IMR-90 (cell line): ENCODE measurements around the gene MMEL1. TPM values are rescaled to one million over a fixed set of nuclear protein-coding genes. Genes with fewer than 3 reads are reported as not detected.

ENCODE experiments used
- ATAC-seq: fragments of 200-7000 bp; cut with Tn5 transposase; 2 replicates; pipeline ENCODE4 v1.9.1; 2020; ENCODE audit warnings: low read depth, mild to moderate bottlenecking, moderate library complexity
- BruUV-seq: library from RNA; stranded (reverse); fragments of 400-500 nt; replicated peaks from 2 replicates; lab custom pipeline; 2021; lab: Mats Ljungman, UMichigan
- CTCF ChIA-PET: fragments of 300-600 bp; formaldehyde crosslinking; extraction: SDS; loops from one replicate; lab custom pipeline; 2021; ENCODE audit warnings: antibody characterized with exemption; lab: Yijun Ruan, JAX
- POLR2A ChIA-PET: fragments of 300-600 bp; sonication (Branson Sonifier 250); formaldehyde crosslinking; loops from one replicate; lab custom pipeline; 2022; ENCODE audit warnings: antibody characterized with exemption; ENCODE audit not compliant: unreplicated experiment; lab: Charles Lee
- DNase-seq: peaks from one replicate; pipeline ENCODE4 v3.0.0; 2013
- H2AFZ ChIP-seq: replicated peaks from 2 replicates; pipeline ENCODE3; 2013; ENCODE audit warnings: low read length, mild to moderate bottlenecking; ENCODE audit not compliant: poor library complexity
- H2AK5ac ChIP-seq: 2 replicates; pipeline ENCODE4 v1.6.1; 2013; ENCODE audit warnings: low read depth, low read length, inconsistent platforms
- H2AK9ac ChIP-seq: replicated peaks from 2 replicates; pipeline ENCODE3; 2013; ENCODE audit warnings: mild to moderate bottlenecking, low read depth, low read length, moderate library complexity; ENCODE audit not compliant: poor library complexity
- H2BK120ac ChIP-seq: 2 replicates; pipeline ENCODE4 v1.6.1; 2013; ENCODE audit warnings: low read depth, low read length, inconsistent platforms
- H2BK15ac ChIP-seq: 3 replicates; pipeline ENCODE4 v1.6.1; 2013; ENCODE audit warnings: low read depth, low read length, inconsistent platforms
- H2BK20ac ChIP-seq: 2 replicates; pipeline ENCODE4 v1.6.1; 2013; ENCODE audit warnings: low read depth, mild to moderate bottlenecking, inconsistent platforms, low read length, moderate library complexity
- H2BK5ac ChIP-seq: 2 replicates; pipeline ENCODE4 v1.6.1; 2013; ENCODE audit warnings: mild to moderate bottlenecking, low read depth, low read length, inconsistent platforms; ENCODE audit not compliant: poor library complexity, severe bottlenecking
- H3K14ac ChIP-seq: replicated peaks from 2 replicates; pipeline ENCODE4 v1.6.1; 2013; ENCODE audit warnings: low read depth, low read length, inconsistent platforms
- H3K18ac ChIP-seq: 2 replicates; pipeline ENCODE4 v1.6.1; 2013; ENCODE audit warnings: low read depth, low read length, control low read depth
- H3K23ac ChIP-seq: 2 replicates; pipeline ENCODE4 v1.6.1; 2013; ENCODE audit warnings: low read depth, low read length, inconsistent platforms
- H3K27ac ChIP-seq: 2 replicates; pipeline ENCODE4 v1.5.1; 2013; ENCODE audit warnings: mild to moderate bottlenecking, control low read depth, low read length; ENCODE audit not compliant: insufficient read depth
- H3K27me3 ChIP-seq: 2 replicates; pipeline ENCODE4 v1.6.1; 2013; ENCODE audit warnings: low read length; ENCODE audit not compliant: control insufficient read depth, insufficient read depth
- H3K36me3 ChIP-seq: 2 replicates; pipeline ENCODE4 v1.6.1; 2013; ENCODE audit warnings: low read length, mixed read lengths; ENCODE audit not compliant: control insufficient read depth, insufficient read depth
- H3K4ac ChIP-seq: 2 replicates; pipeline ENCODE4 v1.6.1; 2013; ENCODE audit warnings: low read depth, low read length, inconsistent platforms
- H3K4me1 ChIP-seq: 2 replicates; pipeline ENCODE4 v1.6.1; 2013; ENCODE audit warnings: low read length, mixed read lengths; ENCODE audit not compliant: control insufficient read depth, insufficient read depth
- H3K4me2 ChIP-seq: 2 replicates; pipeline ENCODE4 v1.6.1; 2013; ENCODE audit warnings: low read depth, mild to moderate bottlenecking, control low read depth, low read length, moderate library complexity
- H3K4me3 ChIP-seq: 2 replicates; pipeline ENCODE4 v1.5.1; 2013; ENCODE audit warnings: low read depth, mild to moderate bottlenecking, control low read depth, low read length, moderate library complexity; ENCODE audit not compliant: insufficient read depth
- H3K56ac ChIP-seq: 2 replicates; pipeline ENCODE4 v1.6.1; 2013; ENCODE audit warnings: low read length, inconsistent platforms; ENCODE audit not compliant: insufficient read depth; ENCODE audit errors: extremely low read depth
- H3K79me1 ChIP-seq, 2 experiments: 2 replicates each; pipeline ENCODE4 v1.6.1; 2013; ENCODE audit warnings: low read length in 2 of 2, inconsistent platforms in 1 of 2, low read depth in 1 of 2
- H3K9ac ChIP-seq: 2 replicates; pipeline ENCODE4 v1.6.1; 2013; ENCODE audit warnings: low read depth, low read length, control low read depth
- H3K9me1 ChIP-seq: 2 replicates; pipeline ENCODE4 v1.6.1; 2013; ENCODE audit warnings: low read length, inconsistent platforms; ENCODE audit not compliant: insufficient read depth
- H3K9me3 ChIP-seq: 2 replicates; pipeline ENCODE4 v1.6.1; 2013; ENCODE audit warnings: low read length; ENCODE audit not compliant: control insufficient read depth, insufficient read depth
- H4K20me1 ChIP-seq: 2 replicates; pipeline ENCODE4 v1.6.1; 2013; ENCODE audit warnings: low read length, inconsistent platforms; ENCODE audit not compliant: insufficient read depth
- H4K5ac ChIP-seq: 2 replicates; pipeline ENCODE4 v1.6.1; 2013; ENCODE audit warnings: mild to moderate bottlenecking, low read depth, low read length, control low read depth
- H4K8ac ChIP-seq, 2 experiments: 2 replicates each; pipeline ENCODE4 v1.6.1; 2013; ENCODE audit warnings: low read depth in 2 of 2, low read length in 2 of 2, control low read depth in 1 of 2, inconsistent platforms in 1 of 2
- H4K91ac ChIP-seq: 2 replicates; pipeline ENCODE4 v1.6.1; 2013; ENCODE audit warnings: low read depth, low read length, inconsistent platforms; ENCODE audit not compliant: insufficient read depth
- BHLHE40 ChIP-seq: fragments of 150-350 bp; IDR thresholded peaks from 2 replicates; pipeline ENCODE4 v1.6.1; 2016; ENCODE audit warnings: mild to moderate bottlenecking, low read depth, low read length
- CEBPB ChIP-seq: IDR thresholded peaks from 2 replicates; pipeline ENCODE4 v1.6.1; 2012; ENCODE audit warnings: low read depth, low read length, improper control_type of control experiment
- CHD1 ChIP-seq: IDR thresholded peaks from 2 replicates; pipeline ENCODE4 v1.6.1; 2012; ENCODE audit warnings: low read depth, low read length, improper control_type of control experiment
- CTCF ChIP-seq: conservative IDR thresholded peaks from 2 replicates; pipeline ENCODE4 v1.5.1; 2012; ENCODE audit warnings: mild to moderate bottlenecking, low read depth, low read length, improper control_type of control experiment
- ELK1 ChIP-seq: fragments of 150-350 bp; IDR thresholded peaks from 2 replicates; pipeline ENCODE4 v1.6.1; 2016; ENCODE audit warnings: low read depth, mild to moderate bottlenecking, low read length, moderate library complexity, borderline replicate concordance
- FOS ChIP-seq: fragments of 150-350 bp; IDR thresholded peaks from 2 replicates; pipeline ENCODE4 v1.6.1; 2016; ENCODE audit warnings: low read depth, low read length
- MAFK ChIP-seq: IDR thresholded peaks from 2 replicates; pipeline ENCODE4 v1.6.1; 2012; ENCODE audit warnings: low read depth, low read length, improper control_type of control experiment
- MAZ ChIP-seq: IDR thresholded peaks from 2 replicates; pipeline ENCODE4 v1.6.1; 2012; ENCODE audit warnings: low read depth, mild to moderate bottlenecking, low read length, improper control_type of control experiment, moderate library complexity, borderline replicate concordance
- MXI1 ChIP-seq: IDR thresholded peaks from 2 replicates; pipeline ENCODE4 v1.6.1; 2012; ENCODE audit warnings: low read depth, mild to moderate bottlenecking, low read length, moderate library complexity, borderline replicate concordance
- NFE2L2 ChIP-seq: fragments of 150-350 bp; IDR thresholded peaks from 2 replicates; pipeline ENCODE4 v1.6.1; 2016; ENCODE audit warnings: low read depth, mild to moderate bottlenecking, low read length
- RAD21 ChIP-seq: IDR thresholded peaks from 2 replicates; pipeline ENCODE4 v1.6.1; 2012; ENCODE audit warnings: low read length, improper control_type of control experiment
- RCOR1 ChIP-seq: IDR thresholded peaks from 2 replicates; pipeline ENCODE4 v1.6.1; 2012; ENCODE audit warnings: mild to moderate bottlenecking, low read length, improper control_type of control experiment; ENCODE audit not compliant: insufficient replicate concordance
- RFX5 ChIP-seq: IDR thresholded peaks from 2 replicates; pipeline ENCODE4 v1.8.0; 2012; ENCODE audit warnings: low read depth, mild to moderate bottlenecking, low read length, moderate library complexity
- SMC3 ChIP-seq: fragments of 150-350 bp; IDR thresholded peaks from 2 replicates; pipeline ENCODE4 v1.6.1; 2016; ENCODE audit warnings: low read depth, mild to moderate bottlenecking, antibody characterized with exemption, low read length, moderate library complexity
- USF2 ChIP-seq: fragments of 150-350 bp; IDR thresholded peaks from 2 replicates; pipeline ENCODE4 v1.6.1; 2017; ENCODE audit warnings: mild to moderate bottlenecking, antibody characterized with exemption, low read length, low read depth
- WGBS, 2 experiments: methylation state at CpG; one replicate each; pipeline versions ENCODE4 v1.1.5 to v1.1.7; 2013; ENCODE audit warnings: missing lambda C conversion rate in 2 of 2; ENCODE audit not compliant: insufficient read length in 1 of 2; ENCODE audit errors: extremely low coverage in 2 of 2; 5-methylcytosine and 5-hydroxymethylcytosine counted together
- dilution Hi-C: fragments of 300-500 bp; cut with HindIII; formaldehyde crosslinking; loops from one replicate; pipeline ENCODE4 v1.14.3; 2018; ENCODE audit warnings: low sequenced_read_pairs; ENCODE audit not compliant: unreplicated experiment
- in situ Hi-C: fragments of 300-500 bp; cut with MboI; formaldehyde crosslinking; loops from 3 replicates; pipeline ENCODE4 v1.14.3; 2019; ENCODE audit warnings: low sequenced_read_pairs, inconsistent platforms, mixed read lengths
- intact Hi-C: fragments of 100-400 bp; cut with micrococcal nuclease; formaldehyde crosslinking; loops from 2 replicates; pipeline ENCODE4 v1.10.0; 2022
- polyA plus RNA-seq, 3 experiments: library from polyadenylated mRNA; depleted of rRNA; stranded (reverse); fragments of >200 nt; gene quantifications; 2 replicates each; pipeline ENCODE4 v1.2.3, GENCODE V29; 2012; ENCODE audit warnings: low replicate concordance in 1 of 3
- total RNA-seq: library from RNA; depleted of rRNA; stranded (reverse); fragments of >200 nt; gene quantifications from 2 replicates; pipeline ENCODE4 v1.2.3, GENCODE V29; 2012

The MMEL1 gene
- total and polyA plus RNA-seq, 2 of the 4 experiments (the other 2 are of a cell fraction), result under 0.01 to 0.12 TPM

GRCh38 chr1:2542246-2542915 lies 90.4 kb downstream of the MMEL1 start:
- Histone ChIP-seq H3K9me1 (no peaks in the 10 kb centered on the region), H2AK5ac (no peak overlapping the region), H3K4me1 (peaks cover 5% of the 10 kb centered on the region), H3K9ac (no peak overlapping the region), H3K79me1 (peaks cover 0 to 7% of the 10 kb centered on the region in 2 experiments; a peak in 1 of 4 replicates), H3K14ac (no peak overlapping the region), H3K4me3 (no peak overlapping the region), H2BK20ac (no peak overlapping the region; the same call in 1 of the 2 replicates), H3K36me3 (no peaks in the 10 kb centered on the region), H4K5ac (no peak overlapping the region), H2BK15ac (no peak overlapping the region), H3K56ac (no peak overlapping the region), H3K23ac (no peak overlapping the region), H2BK120ac (no peak overlapping the region), H4K20me1 (no peaks in the 10 kb centered on the region), H3K18ac (no peak overlapping the region), H4K8ac (no peak overlapping the region), H3K9me3 (no peaks in the 10 kb centered on the region), H2AK9ac (no peak overlapping the region), H2AFZ (peak overlapping the region; percentile 39), H3K4ac (no peak overlapping the region), H2BK5ac (no peak overlapping the region), H3K27me3 (peaks cover 2% of the 10 kb centered on the region; the same call in 1 of the 2 replicates), H3K4me2 (no peak overlapping the region), H3K27ac (no peak overlapping the region), H4K91ac (no peak overlapping the region)
- intact Hi-C loops, result no loop called here
- dilution Hi-C loops, result no loop called here
- WGBS, 2 experiments, result 92% methylated on average over 4 of the region's 11 CpGs; no CpG with 5 or more reads in 1 of the 2 experiments
- BruUV-seq, result no TSS peak
- ChIA-PET POLR2A (interaction anchor here (0.5 kb wide), 1 partner anchor 314 kb away, joined by 3 read pairs; no protein-coding TSS in a partner anchor), CTCF (no interaction called here)
- no peak for ATAC-seq
- TF ChIP-seq CHD1 (no peak), MAZ (no peak), RFX5 (no peak), USF2 (no peak), FOS (no peak), MXI1 (no peak), RAD21 (no peak), BHLHE40 (no peak), NFE2L2 (no peak), CTCF (no peak), CEBPB (no peak), ELK1 (no peak), SMC3 (no peak), MAFK (no peak), RCOR1 (no peak)
- no peak for DNase-seq
- in situ Hi-C loops, result loop anchor here (5.0 to 25.0 kb wide), 2 partner anchors 130 to 355 kb away; partner anchors contain the start of genes FAAP20 and PEX10
